ENCODE measurements around the gene HHAT.

DNA sequence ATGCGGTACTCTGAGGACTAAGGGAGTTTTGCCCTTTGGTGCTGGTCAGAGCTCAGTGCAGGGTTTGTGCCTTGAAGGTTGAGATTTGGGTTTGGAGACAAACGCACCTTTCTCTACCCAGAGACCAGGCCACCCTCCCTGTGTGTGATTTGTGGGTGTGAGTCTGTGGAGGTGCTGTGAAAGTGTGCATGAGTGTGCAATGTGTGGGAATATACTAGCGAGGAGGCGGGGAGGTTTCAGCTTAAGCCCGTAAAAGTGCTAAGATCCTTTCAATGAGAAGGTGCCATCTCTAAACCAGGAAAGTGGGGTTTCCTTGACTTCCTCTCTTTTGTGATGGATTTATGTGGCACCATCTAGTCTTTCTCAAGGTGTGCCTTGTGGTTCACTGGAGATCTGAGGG lies 225.7 kb downstream of the HHAT start:
- TF ChIP-seq, protein P1, sequence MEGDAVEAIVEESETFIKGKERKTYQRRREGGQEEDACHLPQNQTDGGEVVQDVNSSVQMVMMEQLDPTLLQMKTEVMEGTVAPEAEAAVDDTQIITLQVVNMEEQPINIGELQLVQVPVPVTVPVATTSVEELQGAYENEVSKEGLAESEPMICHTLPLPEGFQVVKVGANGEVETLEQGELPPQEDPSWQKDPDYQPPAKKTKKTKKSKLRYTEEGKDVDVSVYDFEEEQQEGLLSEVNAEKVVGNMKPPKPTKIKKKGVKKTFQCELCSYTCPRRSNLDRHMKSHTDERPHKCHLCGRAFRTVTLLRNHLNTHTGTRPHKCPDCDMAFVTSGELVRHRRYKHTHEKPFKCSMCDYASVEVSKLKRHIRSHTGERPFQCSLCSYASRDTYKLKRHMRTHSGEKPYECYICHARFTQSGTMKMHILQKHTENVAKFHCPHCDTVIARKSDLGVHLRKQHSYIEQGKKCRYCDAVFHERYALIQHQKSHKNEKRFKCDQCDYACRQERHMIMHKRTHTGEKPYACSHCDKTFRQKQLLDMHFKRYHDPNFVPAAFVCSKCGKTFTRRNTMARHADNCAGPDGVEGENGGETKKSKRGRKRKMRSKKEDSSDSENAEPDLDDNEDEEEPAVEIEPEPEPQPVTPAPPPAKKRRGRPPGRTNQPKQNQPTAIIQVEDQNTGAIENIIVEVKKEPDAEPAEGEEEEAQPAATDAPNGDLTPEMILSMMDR (IDR thresholded peaks at IDR 0.05; ENCODE audit: insufficient read depth, low read depth, low read length) = no peak
- no peak for TF ChIP-seq EZH2 (IDR thresholded peaks at IDR 0.05; ENCODE audit: insufficient read depth, low read length)
